NCI-H1092 treated with DMSO at 0.1 percent for 48 hours (cell line): Measurements from ENCODE around the gene ARHGAP42.

Experiments used
- DNase-seq: peaks from one replicate; lab custom pipeline; 2025; lab: John Stamatoyannopoulos, UW

Gene ARHGAP42

DNA sequence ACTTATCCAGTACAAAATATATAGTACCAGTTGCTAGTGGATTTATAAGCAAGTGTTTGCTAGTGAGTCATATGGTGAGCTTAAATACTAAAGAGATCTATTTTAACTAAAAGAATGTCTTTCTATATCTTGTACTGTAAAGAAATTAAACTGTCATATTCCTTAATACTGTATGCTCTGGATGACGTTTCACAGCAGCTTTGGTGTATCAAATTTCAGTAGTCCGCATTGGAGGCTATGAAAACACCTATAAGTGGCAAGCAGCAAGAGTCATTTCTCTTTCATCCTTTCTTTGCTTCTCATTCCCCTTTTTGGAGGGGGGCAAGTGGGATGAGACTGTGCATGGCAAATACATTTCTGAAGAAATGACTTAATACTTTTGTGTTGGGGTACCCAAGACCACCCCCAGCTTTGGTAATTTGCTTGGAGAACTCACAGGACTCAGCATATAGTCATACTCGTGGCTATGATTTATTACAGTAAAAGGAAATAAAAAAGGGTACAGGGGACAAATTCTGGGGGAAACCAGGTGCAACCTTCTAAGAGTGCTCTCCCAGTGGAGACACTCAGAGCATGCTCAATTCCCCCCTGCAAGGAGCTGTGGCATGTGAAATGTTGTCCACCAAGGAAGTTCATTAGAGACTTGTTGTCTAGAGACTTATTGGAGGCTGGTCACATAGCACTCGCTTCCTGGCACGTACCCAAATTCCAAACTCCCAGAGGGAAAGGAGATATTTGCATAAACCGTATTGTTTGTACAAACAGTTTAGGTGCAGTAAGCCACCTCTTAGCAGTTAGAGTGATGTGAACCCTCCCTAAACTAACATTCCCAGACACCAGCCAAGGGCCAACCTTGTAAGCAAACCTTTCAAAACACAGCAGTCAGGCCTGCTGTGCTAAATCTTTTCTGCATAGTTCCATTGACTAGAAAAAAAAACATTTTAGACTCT lies 231.7 kb downstream of the ARHGAP42 start:
- peak; percentile 18 for DNase-seq

DNA sequence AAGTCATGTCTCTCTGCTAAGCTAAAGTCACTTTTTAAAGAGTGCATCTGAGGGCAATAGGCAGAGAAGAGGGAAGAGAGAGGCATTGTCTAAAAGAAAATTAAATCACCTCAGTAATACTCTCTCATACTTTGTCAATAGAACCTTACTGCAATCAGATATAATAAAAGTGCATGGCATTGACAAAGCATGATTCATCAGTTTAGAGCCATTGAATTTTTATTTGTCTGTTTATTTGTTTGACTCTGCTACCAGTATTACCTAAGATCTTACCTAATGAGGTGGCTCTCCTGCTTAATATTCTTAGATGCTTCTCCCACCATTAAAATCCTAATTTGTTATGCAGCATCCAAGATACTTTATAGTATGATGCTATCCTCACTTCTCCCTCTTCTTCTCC lies 233.5 kb downstream of the ARHGAP42 start:
- no peak for DNase-seq

DNA sequence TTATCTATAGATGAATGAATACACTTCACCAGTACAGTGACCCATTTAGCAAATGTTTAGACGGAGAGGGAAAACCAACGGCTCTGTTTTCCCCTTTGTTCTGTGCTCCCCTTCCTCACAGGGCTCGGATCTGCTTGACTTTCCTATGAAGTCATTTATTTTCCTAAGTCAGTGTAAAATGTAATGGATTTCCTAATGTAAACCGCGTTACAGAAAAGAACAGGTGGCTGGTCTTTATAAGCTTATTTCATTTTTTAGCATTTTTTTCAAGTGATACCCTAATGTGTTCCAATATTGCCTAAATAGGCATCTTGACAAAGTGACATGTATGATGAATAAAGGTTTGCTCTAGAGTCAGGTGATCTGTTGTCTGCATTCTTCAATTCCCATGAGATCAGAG lies 235.0 kb downstream of the ARHGAP42 start:
- no peak for DNase-seq

DNA sequence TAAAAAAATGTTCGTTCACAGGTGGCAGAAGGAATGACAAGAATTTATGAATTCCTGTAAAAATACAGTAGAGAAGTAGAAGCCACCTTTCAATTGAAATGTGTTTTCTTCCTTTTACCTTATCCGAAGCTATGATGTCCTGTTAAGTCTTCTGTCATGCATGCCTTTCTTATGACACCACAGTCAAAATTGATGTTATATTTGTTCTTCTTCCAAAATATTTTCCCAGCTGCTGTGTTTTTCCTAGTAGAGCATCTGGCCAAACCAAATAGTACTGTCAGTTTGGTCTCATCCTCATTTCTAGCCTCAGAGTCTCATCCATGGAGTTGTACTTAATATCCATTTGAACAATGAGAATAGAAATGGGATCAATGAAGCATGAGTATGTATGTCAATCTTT lies 236.5 kb downstream of the ARHGAP42 start:
- no peak for DNase-seq

DNA sequence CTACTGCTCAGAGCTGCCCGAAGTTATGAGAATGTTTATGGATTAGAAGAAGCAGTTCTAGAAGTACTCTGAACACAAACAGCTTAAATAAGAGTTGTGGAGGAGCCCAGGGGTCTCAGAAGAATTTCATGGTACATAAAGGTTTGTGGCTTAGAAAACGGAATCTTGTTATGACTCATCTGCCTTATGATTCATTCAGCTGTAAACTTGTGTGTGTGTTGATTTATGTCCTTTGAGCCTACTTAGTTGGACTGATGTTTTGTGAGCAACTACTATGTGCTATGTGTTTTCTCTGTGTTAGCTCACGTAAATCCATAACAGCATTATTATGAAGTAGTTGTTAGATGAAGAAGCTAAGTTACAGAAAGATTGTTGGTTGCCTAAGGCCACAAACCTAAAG lies 238.8 kb downstream of the ARHGAP42 start:
- no peak for DNase-seq

- DNase-seq: no peak
Measured at GRCh38 chr11:100927579-100927978, 240.5 kb downstream of the ARHGAP42 start.

DNA sequence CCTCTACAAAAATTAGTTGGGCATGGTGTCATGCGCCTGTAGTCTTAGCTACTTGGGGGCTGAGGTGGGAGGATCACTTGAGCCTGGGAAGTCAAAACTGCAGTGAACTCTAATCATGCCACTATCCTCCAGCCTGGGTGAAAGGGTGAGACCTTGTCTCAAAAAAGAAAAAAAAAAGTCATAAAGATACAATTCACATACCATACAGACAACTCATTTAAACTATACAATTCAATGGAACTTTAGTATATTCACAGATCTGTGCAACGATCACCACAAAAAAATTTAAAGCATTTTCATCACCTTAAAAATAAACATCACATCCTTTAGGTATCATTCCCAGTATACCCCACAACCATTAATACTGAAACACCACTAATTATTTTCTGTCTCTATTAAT lies 241.3 kb downstream of the ARHGAP42 start:
- DNase-seq: no peak

DNA sequence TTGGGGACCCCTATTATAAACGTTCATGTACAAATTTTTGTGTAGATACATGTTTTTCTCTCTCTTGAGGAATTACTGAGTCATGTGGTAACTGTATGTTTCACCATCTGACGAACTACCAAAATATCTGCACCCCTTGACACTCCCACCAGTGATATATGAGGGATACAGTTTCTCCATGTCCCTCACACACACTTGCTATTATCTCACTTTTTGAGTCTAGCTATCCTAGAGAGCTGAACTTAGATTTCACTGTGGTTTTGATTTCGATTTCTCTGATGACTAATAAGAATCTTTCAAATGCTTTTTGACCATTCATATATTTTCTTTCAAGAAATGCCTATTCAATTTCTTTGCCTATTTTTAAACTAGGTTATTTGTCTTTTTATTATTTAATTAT lies 242.3 kb downstream of the ARHGAP42 start:
- DNase-seq: no peak

GRCh38 chr11:100930185-100930778 lies 243.2 kb downstream of the ARHGAP42 start:
- peak; percentile 57 for DNase-seq

GRCh38 chr11:100932474-100933100 lies 245.5 kb downstream of the ARHGAP42 start:
- peak; percentile 45 for DNase-seq

DNA sequence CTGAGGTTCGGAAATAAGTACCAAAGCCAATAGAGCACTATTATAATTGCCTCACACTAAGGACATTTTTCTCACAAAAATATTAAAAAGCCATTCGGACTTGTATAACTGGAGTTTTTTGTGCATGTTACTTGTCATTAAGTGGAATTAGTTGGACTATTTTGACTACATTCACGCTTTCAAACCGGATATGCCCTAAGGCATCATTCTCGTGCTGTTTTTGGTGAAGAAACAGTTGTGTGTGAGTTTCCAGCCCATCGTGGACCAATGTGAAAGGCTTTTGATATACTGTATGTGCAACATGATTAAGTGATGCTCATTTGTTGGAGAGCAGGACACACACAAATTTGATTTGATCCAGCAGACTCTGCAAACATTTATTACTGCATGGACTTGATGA lies 249.7 kb downstream of the ARHGAP42 start:
- DNase-seq: no peak

DNA sequence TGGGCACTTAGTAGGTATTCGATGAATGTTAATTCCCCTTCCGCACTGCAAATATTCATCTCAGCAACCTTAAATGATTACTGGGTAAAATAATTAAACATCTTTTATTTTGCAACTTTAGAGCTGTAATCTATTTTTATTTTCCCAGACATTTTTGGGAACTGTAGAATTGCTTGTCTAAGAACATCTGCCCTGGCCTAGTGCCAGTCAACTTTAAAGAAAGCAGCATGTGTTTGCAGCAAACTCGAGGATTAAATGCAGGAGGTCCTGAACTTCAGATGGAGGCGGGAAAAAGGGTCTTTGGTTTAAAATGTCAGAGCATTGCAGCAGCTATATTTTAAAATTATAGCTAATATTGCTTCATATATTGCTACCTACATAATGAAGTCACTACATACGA lies 252.5 kb downstream of the ARHGAP42 start:
- DNase-seq: no peak

- DNase-seq: no peak
Measured at GRCh38 chr11:100940111-100940510, 253.0 kb downstream of the ARHGAP42 start.

DNA sequence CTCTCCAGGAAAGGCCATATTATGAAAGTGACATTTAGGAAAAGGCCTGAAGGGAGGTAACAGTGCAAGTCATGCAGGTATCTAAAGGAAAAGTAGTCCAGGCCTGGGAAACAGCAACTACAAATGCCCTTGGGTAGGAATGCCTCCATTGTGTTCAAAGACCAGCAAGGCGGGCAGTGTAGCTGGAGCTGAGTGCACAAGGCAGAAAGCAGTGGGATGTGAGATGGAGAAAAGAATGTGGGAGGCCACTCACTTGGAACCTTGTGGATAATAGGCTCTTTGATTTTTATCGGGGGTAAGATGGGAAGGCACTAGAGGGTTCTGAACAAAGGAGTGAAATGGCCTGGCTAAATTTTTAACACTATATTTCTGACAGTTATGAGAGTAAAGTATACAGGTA lies 253.9 kb downstream of the ARHGAP42 start:
- DNase-seq: no peak

- peak; percentile 28 for DNase-seq
Measured at GRCh38 chr11:100942016-100942415, 254.9 kb downstream of the ARHGAP42 start.

- DNase-seq: no peak
Measured at GRCh38 chr11:100948936-100949335, 261.8 kb downstream of the ARHGAP42 start.

DNA sequence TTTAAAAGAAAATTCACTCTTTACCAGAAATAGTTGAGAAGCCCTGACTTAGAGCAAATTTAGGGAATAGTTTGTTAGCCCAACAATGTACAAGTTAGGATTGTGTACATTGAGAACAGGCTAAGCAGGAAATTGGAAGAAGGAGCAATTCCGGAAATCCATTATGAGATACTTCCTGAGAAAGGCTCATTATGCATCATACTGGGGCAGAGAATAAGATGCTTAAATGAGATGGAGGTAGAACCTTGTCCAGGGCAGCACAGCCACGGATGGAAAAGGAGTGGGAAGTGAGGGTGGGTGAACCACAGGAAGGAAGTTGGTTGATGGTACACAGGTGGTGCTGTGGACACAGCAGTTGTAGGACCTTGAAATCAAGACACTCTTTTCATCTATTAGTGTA lies 262.4 kb downstream of the ARHGAP42 start:
- no peak for DNase-seq

- no peak for DNase-seq
Measured at GRCh38 chr11:100955318-100955717, 268.2 kb downstream of the ARHGAP42 start.

DNA sequence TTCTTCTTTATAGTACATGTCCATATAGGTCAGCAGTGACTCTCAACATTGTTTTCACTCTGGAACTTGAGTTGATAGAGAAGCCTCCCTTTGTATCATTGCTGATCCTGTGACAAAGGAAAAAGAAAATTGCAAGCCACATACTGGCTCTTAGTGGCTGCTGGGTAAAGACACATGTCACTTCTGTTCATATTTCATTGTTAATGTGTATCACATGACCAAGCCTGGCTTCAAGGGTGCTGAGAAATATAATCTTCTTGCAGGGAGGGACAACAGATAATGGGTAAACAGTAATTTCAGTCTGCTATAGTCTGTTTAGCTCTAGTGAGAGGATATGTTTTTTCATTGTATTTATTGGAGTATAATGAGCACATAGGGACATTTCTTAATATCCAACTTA lies 269.3 kb downstream of the ARHGAP42 start:
- no peak for DNase-seq

GRCh38 chr11:100957499-100957898 lies 270.4 kb downstream of the ARHGAP42 start:
- no peak for DNase-seq

- no peak for DNase-seq
Measured at GRCh38 chr11:100961633-100962032, 274.5 kb downstream of the ARHGAP42 start.

- DNase-seq: no peak
Measured at GRCh38 chr11:100963375-100963774, 276.3 kb downstream of the ARHGAP42 start.

GRCh38 chr11:100964435-100964834 lies 277.3 kb downstream of the ARHGAP42 start:
- no peak for DNase-seq
